ENCODE data around the gene FBXO40. TPM values are rescaled to one million over a fixed set of nuclear protein-coding genes. Genes with fewer than 3 reads are reported as not detected.

The FBXO40 gene
- polyA plus RNA-seq, 1 experiment, result not detected

DNA sequence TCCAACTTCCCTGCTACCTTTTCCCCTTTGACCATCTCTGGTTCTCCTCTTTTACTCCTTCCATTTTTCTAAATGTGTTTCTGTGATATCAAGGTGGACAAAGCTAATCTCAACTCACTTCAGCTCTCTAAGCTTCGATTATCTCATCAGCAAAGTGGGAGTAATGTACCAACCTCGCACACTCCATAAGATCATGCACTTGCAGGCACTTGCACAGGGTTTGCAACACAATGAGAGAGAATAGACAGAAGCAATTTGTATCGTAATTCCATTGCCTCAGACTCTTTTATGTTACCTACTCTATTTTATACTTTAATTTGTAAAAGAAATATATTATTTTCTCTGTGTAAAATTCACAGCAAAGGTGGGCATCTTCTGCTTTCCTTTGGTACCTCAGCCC, 40.4 kb upstream of the FBXO40 start:
- CTCF ChIA-PET, result no interaction called here
- TF ChIP-seq, protein P1, sequence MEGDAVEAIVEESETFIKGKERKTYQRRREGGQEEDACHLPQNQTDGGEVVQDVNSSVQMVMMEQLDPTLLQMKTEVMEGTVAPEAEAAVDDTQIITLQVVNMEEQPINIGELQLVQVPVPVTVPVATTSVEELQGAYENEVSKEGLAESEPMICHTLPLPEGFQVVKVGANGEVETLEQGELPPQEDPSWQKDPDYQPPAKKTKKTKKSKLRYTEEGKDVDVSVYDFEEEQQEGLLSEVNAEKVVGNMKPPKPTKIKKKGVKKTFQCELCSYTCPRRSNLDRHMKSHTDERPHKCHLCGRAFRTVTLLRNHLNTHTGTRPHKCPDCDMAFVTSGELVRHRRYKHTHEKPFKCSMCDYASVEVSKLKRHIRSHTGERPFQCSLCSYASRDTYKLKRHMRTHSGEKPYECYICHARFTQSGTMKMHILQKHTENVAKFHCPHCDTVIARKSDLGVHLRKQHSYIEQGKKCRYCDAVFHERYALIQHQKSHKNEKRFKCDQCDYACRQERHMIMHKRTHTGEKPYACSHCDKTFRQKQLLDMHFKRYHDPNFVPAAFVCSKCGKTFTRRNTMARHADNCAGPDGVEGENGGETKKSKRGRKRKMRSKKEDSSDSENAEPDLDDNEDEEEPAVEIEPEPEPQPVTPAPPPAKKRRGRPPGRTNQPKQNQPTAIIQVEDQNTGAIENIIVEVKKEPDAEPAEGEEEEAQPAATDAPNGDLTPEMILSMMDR (IDR thresholded peaks at IDR 0.05; ENCODE audit: insufficient read depth, low read depth, low read length), result no peak

DNA sequence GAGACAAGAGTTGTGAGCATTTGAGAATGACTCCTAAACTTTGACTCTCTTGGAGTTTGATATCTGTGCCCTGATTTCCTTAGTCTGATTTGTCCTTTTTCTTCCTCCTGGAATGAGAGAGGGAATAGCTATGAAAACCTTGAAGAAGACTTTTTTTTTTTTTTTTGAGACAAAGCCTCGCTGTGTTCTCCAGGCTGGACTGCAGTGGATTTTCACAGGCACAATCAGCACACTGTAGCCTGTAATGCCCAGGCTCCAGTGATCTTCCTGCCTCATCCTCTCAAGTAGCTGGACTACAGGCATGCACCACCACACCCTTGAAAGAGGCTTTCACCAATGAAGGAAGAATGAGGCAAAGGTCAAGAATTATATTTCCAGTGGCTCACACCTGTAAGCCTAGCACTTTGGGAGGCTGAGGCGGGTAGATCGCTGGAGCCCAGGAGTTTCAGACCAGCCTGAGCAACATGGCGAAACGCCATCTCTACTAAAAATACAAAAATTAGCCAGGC, 35.7 kb upstream of the FBXO40 start:
- no peak for DNase-seq (ENCODE audit: low read depth)
- Histone ChIP-seq H3K27me3 (ENCODE audit: control insufficient read depth, insufficient read depth, low read length) (no peaks in the 10 kb centered on the region), H3K36me3 (ENCODE audit: control insufficient read depth, insufficient read depth, low read length) (no peaks in the 10 kb centered on the region), H3K4me3 (ENCODE audit: low read depth, low read length) (no peak overlapping the region)
- ChIA-PET CTCF (no interaction called here), POLR2A (no interaction called here)
- TF ChIP-seq, protein P1 (IDR thresholded peaks at IDR 0.05; ENCODE audit: insufficient read depth, low read depth, low read length), result no peak

More for the DNA sequence above, 40.4 kb upstream of the FBXO40 start:
- Histone ChIP-seq H3K4me3 (ENCODE audit: low read depth, low read length) (no peak overlapping the region), H3K36me3 (ENCODE audit: control insufficient read depth, insufficient read depth, low read length) (no peaks in the 10 kb centered on the region), H3K27me3 (ENCODE audit: control insufficient read depth, insufficient read depth, low read length) (no peaks in the 10 kb centered on the region)
- no peak for DNase-seq (ENCODE audit: low read depth)
- POLR2A ChIA-PET, result no interaction called here

DNA sequence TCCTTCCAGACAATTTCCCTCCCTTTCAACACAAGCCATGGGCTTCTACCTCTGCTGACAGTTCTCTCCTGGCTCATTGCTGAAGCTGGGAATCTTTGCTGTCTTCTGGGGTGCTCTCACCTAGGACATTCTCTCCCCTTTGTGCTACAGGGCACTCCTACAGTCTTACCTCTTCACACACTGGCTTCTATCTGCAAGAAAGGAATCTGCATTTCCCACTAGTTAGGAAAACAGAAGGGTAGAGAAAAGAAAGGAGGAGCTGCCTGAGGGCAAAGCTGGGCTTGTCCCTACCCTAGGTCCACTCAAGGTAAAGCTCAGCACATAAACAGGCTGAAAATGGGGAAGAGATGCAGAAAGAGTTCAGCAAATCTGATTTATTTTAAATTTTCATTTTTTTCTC, 31.0 kb upstream of the FBXO40 start:
- DNase-seq (ENCODE audit: low read depth), result no peak
- TF ChIP-seq, protein P1 (IDR thresholded peaks at IDR 0.05; ENCODE audit: insufficient read depth, low read depth, low read length), result no peak
- no peak overlapping the region for H3K4me3 ChIP-seq (ENCODE audit: low read depth, low read length)
- ChIA-PET POLR2A (no interaction called here), CTCF (interaction anchor here (1.0 kb wide), 1 partner anchor 14 kb away, joined by 5 read pairs; no protein-coding TSS in a partner anchor)
- H3K36me3 ChIP-seq (ENCODE audit: control insufficient read depth, insufficient read depth, low read length), result no peaks in the 10 kb centered on the region
- H3K27me3 ChIP-seq (ENCODE audit: control insufficient read depth, insufficient read depth, low read length), result no peaks in the 10 kb centered on the region

DNA sequence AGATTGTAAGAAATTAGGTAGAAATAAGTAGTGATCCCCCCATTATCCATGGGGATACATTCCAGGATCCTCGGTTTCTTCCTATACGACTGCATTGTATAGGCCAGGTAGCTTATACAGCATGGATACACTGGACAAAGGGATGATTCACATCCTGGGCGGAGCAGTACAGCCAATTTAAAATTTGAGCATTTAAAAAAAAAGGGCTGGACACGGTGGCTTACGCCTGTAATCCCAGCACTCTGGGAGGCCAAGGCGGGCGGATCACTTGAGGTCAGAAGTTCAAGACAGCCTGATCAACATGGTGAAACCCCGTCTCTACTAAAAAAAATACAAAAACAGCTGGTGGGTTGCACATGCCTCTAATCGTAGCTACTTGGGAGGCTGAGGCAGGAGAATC, 26.4 kb upstream of the FBXO40 start:
- no peaks in the 10 kb centered on the region for H3K36me3 ChIP-seq (ENCODE audit: control insufficient read depth, insufficient read depth, low read length)
- POLR2A ChIA-PET, result no interaction called here
- H3K4me3 ChIP-seq (ENCODE audit: low read depth, low read length), result no peak overlapping the region
- DNase-seq (ENCODE audit: low read depth), result no peak
- CTCF ChIA-PET, result no interaction called here
- no peaks in the 10 kb centered on the region for H3K27me3 ChIP-seq (ENCODE audit: control insufficient read depth, insufficient read depth, low read length)
- TF ChIP-seq, protein P1 (IDR thresholded peaks at IDR 0.05; ENCODE audit: insufficient read depth, low read depth, low read length), result no peak

DNA sequence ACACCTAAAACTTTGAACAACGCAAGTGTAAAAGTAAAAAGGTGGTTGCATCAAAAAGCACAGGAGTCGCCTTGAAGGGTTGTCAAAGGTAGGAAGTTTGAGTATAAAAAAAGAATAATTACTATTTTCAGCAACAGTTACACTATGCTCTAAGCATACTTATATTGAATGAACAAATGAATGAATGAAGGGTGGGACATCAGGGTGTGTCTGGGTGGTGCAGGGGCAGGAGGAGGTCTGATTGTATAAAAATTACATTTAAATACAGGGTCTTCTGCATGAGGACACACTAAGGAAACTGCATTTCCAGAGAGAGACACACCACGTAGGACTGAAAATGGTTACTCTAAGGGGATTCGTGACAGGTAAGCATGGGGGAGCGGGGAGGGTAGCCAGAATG, 25.5 kb upstream of the FBXO40 start, which contains the start of gene ARGFX:
TSS of gene ARGFX (plus strand) at position 301 of the 400 bp plus-strand sequence. CDS start 2,765 bp downstream, outside the sequence.
- CTCF ChIA-PET, result no interaction called here
- TF ChIP-seq, protein P1 (IDR thresholded peaks at IDR 0.05; ENCODE audit: insufficient read depth, low read depth, low read length), result no peak

More for the DNA sequence above, 25.5 kb upstream of the FBXO40 start, which contains the start of gene ARGFX:
- no peak within 1 kb of the TSS for H3K4me3 ChIP-seq (ENCODE audit: low read depth, low read length)
- no peak for DNase-seq (ENCODE audit: low read depth)
- no peaks in the 10 kb centered on the region for H3K36me3 ChIP-seq (ENCODE audit: control insufficient read depth, insufficient read depth, low read length)
- no peaks in the 10 kb centered on the region for H3K27me3 ChIP-seq (ENCODE audit: control insufficient read depth, insufficient read depth, low read length)
- POLR2A ChIA-PET, result no interaction called here

Measured in BJ (cell line).